NCI-H446 treated with DMSO at 0.1 percent for 48 hours (cell line): Measurements from ENCODE around the gene SNRPA.
"Not testable (repeated sequence)": the region's sequence is repeated elsewhere in the genome, so short reads cannot be mapped to it uniquely, and the experiment has no call there.

Experiments used
- DNase-seq: peaks from one replicate; lab custom pipeline; 2025; lab: John Stamatoyannopoulos, UW

The SNRPA gene

GRCh38 chr19:40721936-40722661 lies 28.9 kb upstream of the SNRPA start:
- no peak for DNase-seq

GRCh38 chr19:40723661-40724254 lies 27.2 kb upstream of the SNRPA start:
- no peak for DNase-seq

DNA sequence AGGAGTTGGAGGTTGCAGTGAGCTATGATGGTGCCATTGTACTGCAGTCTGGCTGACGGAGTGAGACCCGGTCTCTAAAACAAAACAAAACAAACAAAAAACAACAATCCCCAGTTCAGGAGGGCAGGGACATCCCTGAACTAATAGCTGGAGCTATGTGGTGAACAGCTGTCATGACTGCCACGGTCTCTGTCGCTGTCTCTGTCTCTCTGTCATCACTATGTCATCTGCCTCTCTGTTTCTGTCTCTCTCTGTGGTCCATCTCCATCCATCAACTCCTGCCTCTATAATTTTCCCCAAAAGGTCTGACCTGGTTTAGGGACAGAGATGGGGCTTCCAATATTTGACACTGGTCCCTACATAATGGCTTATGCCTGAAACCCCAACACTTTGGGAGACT lies 26.7 kb upstream of the SNRPA start:
- no peak for DNase-seq

DNA sequence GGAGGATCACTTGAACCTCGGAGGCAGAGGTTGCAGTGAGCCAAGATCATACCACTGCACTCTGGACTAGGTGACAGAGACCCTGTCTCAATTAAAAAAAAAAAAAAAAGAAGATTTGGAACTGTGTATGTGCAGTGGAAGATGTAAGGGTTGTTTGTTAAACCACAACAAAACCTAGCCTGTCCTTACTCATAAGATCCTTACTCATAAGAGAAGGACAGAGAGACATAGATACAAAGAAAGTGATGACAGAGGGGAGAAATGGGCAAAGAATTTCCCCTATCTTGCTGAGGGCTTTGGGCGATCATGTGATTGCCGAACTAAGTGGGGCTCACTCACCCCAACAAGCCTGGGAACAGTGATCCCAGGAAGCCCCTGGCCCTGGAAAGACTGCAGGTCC lies 26.1 kb upstream of the SNRPA start:
- DNase-seq: no peak

GRCh38 chr19:40726279-40726678 lies 24.7 kb upstream of the SNRPA start:
- DNase-seq: no peak

DNA sequence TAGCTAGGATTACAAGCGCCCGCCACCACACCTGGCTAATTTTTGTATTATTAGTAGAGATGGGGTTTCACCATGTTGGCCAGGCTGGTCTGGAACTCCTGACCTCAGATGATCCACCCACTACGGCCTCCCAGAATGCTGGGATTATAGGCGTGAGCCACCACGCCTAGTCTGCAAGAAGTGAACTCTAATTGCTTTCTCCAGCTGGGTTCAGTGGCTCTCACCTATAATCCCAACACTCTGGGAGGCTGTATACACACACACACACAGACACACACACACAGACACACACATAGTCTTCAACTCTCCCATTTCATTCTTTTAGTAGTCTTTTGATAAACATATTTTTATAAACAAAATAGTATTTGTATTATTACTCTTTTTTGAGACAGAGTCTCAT lies 20.9 kb upstream of the SNRPA start:
- not testable (repeated sequence) for DNase-seq

DNA sequence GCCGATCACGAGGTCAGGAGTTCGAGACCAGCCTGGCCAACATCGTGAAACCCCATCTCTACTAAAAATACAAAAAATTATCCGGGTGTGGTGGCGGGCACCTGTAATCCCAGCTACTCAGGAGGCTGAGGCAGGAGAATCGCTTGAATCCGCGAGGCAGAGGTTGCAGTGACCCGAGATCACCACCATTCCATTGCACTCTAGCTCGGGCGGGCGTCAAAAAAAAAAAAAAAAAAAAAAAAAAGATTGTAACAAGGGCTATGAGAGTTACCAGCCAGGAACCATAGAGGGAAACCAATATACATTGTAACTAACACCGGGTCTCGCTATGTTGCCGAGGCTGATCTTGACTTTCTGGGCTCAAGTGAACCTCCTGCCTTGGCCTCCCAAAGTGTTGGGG lies 18.7 kb upstream of the SNRPA start:
- DNase-seq: not testable (repeated sequence)

GRCh38 chr19:40733149-40733548 lies 17.9 kb upstream of the SNRPA start:
- DNase-seq: no peak

GRCh38 chr19:40735013-40735771 lies 15.8 kb upstream of the SNRPA start:
- no peak for DNase-seq

GRCh38 chr19:40736661-40737060 lies 14.3 kb upstream of the SNRPA start:
- DNase-seq: no peak

- DNase-seq: no peak
Observed at GRCh38 chr19:40737102-40737644, 13.8 kb upstream of the SNRPA start.

GRCh38 chr19:40739030-40739839 lies 11.8 kb upstream of the SNRPA start:
- DNase-seq: no peak

GRCh38 chr19:40739871-40740703 lies 10.9 kb upstream of the SNRPA start:
- no peak for DNase-seq

GRCh38 chr19:40740747-40741146 lies 10.3 kb upstream of the SNRPA start:
- no peak for DNase-seq

DNA sequence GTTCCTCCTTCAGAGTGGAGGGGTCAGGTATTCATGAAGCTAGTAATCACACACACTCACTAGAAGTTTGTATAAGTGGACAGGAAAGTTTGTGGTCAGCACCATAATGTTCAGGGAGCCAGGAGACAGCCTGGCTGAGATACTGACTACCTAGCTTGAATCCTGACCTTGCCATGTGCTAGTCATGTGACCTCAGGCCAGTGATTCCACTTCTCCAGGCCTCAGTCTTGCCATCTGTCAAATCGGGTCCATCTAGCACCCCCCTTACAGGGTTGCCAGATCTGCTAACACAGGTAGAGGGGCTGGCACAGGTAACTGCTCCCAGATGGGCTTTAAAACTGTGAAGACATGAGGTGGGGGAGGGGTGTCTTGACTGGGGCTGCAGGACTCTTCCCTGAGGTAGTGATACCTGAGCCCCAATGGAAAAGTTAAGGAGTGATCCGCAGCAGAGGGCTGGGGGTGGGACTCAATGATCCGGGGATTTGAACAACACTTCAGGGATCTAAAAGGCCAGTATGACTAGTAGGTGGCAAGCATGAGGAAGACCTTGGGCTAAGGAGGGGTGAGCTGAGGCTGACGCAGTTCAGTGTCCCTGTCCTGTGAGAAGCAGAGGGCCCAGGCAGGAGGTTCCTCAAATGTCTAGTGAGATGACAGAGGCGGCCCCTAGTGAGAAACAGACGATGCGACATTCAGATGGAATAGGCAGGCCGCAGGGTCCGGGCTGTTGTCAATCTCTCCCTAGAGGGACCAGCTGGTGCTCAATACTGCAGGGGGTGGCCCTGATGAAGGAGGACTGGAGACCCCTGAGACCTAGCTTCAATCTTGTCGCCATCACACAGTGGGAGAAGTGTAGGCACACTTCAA lies 9.2 kb upstream of the SNRPA start:
- no peak for DNase-seq

GRCh38 chr19:40742477-40742876 lies 8.5 kb upstream of the SNRPA start:
- no peak for DNase-seq

DNA sequence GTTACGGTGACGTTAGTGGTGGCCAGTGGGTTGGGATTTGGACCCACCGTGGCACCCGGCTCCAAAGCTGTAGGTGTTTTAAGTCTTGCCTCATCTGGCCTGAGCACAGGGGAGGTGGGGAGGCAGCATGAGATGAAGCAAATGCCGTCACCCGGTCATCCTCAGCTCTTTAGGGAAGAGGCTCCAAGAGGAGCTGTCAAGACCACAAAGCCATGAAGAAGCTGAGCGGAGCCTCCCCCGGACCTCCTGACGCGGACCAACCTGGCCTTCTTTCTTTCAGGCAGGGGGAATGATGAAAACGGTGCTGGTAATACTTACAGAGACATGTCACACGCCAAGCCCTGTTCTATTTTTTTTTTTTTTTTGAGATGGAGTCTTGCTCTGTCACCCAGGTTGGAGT lies 8.1 kb upstream of the SNRPA start:
- DNase-seq: no peak

DNA sequence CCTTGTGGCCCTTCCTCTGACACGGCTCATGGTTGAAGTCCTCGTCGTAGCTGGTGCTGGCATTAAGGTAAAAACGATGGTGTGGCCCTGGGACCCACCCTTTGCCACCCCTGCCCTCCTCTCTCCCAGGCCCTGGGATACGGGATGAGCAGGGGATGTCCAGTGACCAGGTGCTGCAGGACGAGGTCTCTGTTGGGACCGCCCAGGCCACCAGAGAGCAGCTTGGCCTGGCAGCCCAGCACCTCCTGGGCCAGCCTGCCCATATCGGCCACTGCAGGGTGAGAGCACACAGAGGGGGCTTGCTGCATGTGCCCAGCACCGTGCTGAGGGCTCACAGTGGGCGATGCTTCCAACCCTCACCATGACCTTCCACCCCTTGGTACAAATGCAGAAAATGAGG lies 7.1 kb upstream of the SNRPA start:
- DNase-seq: no peak

GRCh38 chr19:40744554-40745401 lies 6.2 kb upstream of the SNRPA start:
- DNase-seq: no peak
